ENCODE data around the gene FOXO3.

DNA sequence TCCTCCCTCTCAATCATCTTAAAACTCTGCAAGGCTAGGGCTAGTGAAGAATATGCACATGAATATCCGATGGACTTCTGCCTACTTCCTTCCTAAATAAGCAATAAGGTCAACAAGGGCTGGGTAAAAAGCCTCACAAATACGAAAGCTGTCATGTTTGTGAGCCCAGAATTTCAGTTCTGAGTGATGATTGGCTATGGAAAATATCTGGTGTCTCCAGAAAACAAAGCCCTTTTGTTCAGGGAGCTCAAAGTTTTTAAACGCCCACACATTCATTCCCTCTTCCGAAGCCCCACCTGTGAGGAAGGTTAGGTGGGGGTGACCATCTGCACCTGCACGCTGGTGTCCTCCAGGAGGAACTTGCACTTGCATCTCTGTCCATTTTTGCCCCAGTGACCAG is 160.6 kb downstream of the FOXO3 start:
- TF ChIP-seq EZH2 (IDR thresholded peaks at IDR 0.05) (no peak), POLR2AphosphoS5 (IDR thresholded peaks at IDR 0.05; ENCODE audit: borderline replicate concordance, low read depth, low read length) (no peak)
